IPS-18a (cell line): ENCODE results near the gene VMP1.

Experiments
- H3K27ac ChIP-seq: one replicate; pipeline ENCODE4 v1.5.1; 2013; ENCODE audit warnings: low read length
- H3K27me3 ChIP-seq: one replicate; pipeline ENCODE4 v1.6.1; 2013; ENCODE audit warnings: mild to moderate bottlenecking, low read length; ENCODE audit not compliant: control insufficient read depth, insufficient read depth
- H3K36me3 ChIP-seq: one replicate; pipeline ENCODE4 v1.6.1; 2013; ENCODE audit warnings: low read depth, low read length; ENCODE audit not compliant: control insufficient read depth
- H3K4me1 ChIP-seq: one replicate; pipeline ENCODE4 v1.6.1; 2013; ENCODE audit warnings: low read depth, low read length; ENCODE audit not compliant: control insufficient read depth
- H3K4me3 ChIP-seq: one replicate; pipeline ENCODE4 v1.5.1; 2013; ENCODE audit warnings: low read length
- H3K9ac ChIP-seq: one replicate; pipeline ENCODE4 v1.6.1; 2013; ENCODE audit warnings: mild to moderate bottlenecking, low read length, moderate library complexity
- H3K9me3 ChIP-seq: one replicate; pipeline ENCODE4 v1.6.1; 2013; ENCODE audit warnings: low read depth, low read length; ENCODE audit not compliant: control insufficient read depth

Gene VMP1

GRCh38 chr17:59688008-59688407 lies 19.4 kb upstream of the VMP1 start:
- Histone ChIP-seq H3K9ac (no peak overlapping the region), H3K36me3 (peaks cover 86% of the 10 kb centered on the region), H3K27ac (no peak overlapping the region), H3K9me3 (no peaks in the 10 kb centered on the region), H3K27me3 (no peaks in the 10 kb centered on the region), H3K4me1 (no peaks in the 10 kb centered on the region), H3K4me3 (no peak overlapping the region)

DNA sequence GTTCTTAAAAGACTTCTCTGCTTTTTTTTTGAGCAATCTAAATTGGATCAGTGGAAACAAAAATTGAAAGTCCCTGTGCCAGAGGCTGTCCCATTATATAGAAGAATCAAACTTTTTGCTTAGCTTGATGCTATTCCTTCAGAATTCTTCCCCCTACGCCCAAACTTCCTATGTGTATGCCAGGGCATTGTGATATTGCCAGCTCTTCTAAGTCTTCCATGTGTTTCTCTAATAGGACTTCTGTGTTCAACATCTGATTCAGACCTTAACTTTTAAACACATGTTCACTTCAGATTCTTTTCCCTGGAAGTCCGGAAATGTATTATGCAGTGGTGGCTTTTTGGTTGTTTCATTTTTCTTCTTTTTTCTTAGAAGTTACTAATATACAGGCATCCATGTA lies 19.0 kb upstream of the VMP1 start:
- H3K9me3 ChIP-seq: no peaks in the 10 kb centered on the region
- H3K9ac ChIP-seq: no peak overlapping the region
- no peak overlapping the region for H3K4me3 ChIP-seq
- H3K4me1 ChIP-seq: no peaks in the 10 kb centered on the region
- H3K36me3 ChIP-seq: peaks cover 85% of the 10 kb centered on the region
- no peak overlapping the region for H3K27ac ChIP-seq
- no peaks in the 10 kb centered on the region for H3K27me3 ChIP-seq

- H3K4me3 ChIP-seq: no peak overlapping the region
- no peak overlapping the region for H3K9ac ChIP-seq
- no peaks in the 10 kb centered on the region for H3K27me3 ChIP-seq
- H3K9me3 ChIP-seq: no peaks in the 10 kb centered on the region
- H3K36me3 ChIP-seq: peaks cover 87% of the 10 kb centered on the region
- H3K27ac ChIP-seq: no peak overlapping the region
- H3K4me1 ChIP-seq: no peaks in the 10 kb centered on the region
These were observed 13.9 kb upstream of the VMP1 start for GRCh38 chr17:59693582-59693981.

DNA sequence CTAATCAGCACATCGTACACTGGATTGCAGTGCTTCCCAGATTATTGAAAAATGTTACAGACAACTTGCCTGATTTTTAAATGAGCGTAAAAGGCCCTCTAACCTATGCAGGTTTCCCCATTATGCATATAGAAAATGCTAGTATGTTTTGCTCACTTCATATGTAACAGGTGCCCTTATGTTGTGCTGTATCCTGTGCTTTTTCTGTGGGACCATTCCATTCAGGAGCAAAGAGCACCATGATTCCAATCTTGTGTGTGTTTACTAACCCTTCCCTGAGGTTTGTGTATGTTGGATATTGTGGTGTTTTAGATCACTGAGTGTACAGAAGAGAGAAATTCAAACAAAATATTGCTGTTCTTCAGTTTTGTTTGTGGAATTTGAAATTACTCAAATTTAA lies 13.1 kb upstream of the VMP1 start:
- Histone ChIP-seq H3K9ac (no peak overlapping the region), H3K9me3 (no peaks in the 10 kb centered on the region), H3K4me1 (no peaks in the 10 kb centered on the region), H3K27ac (no peak overlapping the region), H3K36me3 (peaks cover 87% of the 10 kb centered on the region), H3K4me3 (no peak overlapping the region), H3K27me3 (no peaks in the 10 kb centered on the region)

- Histone ChIP-seq H3K4me3 (no peak overlapping the region), H3K36me3 (peaks cover 86% of the 10 kb centered on the region), H3K9ac (no peak overlapping the region), H3K9me3 (no peaks in the 10 kb centered on the region), H3K27me3 (no peaks in the 10 kb centered on the region), H3K4me1 (no peaks in the 10 kb centered on the region), H3K27ac (no peak overlapping the region)
These were observed 11.3 kb upstream of the VMP1 start for GRCh38 chr17:59695945-59696681.

DNA sequence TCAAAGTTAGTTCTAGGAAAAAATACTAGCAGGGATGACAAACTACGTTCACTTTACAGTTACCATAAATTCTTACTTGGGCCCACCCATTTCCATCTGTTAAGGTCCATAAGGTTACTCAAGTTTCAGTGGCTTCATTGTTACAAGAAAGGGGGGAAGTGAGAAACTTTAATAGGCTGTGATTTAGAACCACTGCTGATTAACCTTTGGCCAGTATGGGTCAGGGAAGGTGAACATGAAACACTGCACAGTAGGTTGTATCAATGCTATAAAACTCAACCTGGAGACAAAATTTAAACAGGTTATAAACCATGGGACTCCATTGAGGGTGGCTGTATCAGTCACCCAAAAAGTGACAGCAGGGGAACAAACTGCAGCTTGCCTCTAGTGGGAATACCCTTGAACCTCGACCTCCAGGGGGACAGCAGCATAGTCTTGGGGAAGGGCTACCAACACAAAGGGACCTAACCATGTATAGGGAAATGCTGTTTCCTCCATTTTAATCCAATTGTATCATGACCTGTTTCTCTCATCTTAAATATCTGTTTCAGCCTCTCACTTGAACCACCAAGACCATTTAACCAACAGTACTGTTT lies 10.7 kb upstream of the VMP1 start:
- Histone ChIP-seq H3K27me3 (no peaks in the 10 kb centered on the region), H3K4me1 (no peaks in the 10 kb centered on the region), H3K27ac (no peak overlapping the region), H3K4me3 (no peak overlapping the region), H3K9ac (no peak overlapping the region), H3K9me3 (no peaks in the 10 kb centered on the region), H3K36me3 (peaks cover 82% of the 10 kb centered on the region)

DNA sequence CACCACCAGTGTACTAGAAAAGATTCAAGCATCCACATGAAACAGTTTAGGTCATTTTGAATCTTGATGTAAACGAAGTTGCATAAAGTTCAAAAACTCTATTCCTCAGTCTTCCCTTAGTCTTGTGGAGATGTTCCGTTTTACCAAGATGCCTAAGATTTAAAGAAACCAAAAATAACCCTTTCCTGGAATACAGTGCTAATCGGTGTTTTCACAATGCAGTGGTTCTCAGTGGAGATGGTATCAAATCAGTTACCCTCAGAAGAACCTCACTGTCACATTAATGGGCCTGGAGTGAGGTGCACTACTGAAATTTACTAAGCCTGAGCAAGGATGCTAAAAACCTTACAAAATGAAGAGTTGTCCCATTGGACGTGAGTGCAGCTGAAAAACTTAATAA lies 9.3 kb upstream of the VMP1 start:
- Histone ChIP-seq H3K9me3 (no peaks in the 10 kb centered on the region), H3K9ac (no peak overlapping the region), H3K27me3 (no peaks in the 10 kb centered on the region), H3K4me3 (no peak overlapping the region), H3K36me3 (peaks cover 77% of the 10 kb centered on the region), H3K27ac (no peak overlapping the region), H3K4me1 (no peaks in the 10 kb centered on the region)

- no peaks in the 10 kb centered on the region for H3K27me3 ChIP-seq
- no peaks in the 10 kb centered on the region for H3K9me3 ChIP-seq
- no peak overlapping the region for H3K4me3 ChIP-seq
- no peak overlapping the region for H3K27ac ChIP-seq
- peaks cover 67% of the 10 kb centered on the region for H3K36me3 ChIP-seq
- no peaks in the 10 kb centered on the region for H3K4me1 ChIP-seq
- H3K9ac ChIP-seq: no peak overlapping the region
These were observed 8.2 kb upstream of the VMP1 start for GRCh38 chr17:59699218-59699617.

DNA sequence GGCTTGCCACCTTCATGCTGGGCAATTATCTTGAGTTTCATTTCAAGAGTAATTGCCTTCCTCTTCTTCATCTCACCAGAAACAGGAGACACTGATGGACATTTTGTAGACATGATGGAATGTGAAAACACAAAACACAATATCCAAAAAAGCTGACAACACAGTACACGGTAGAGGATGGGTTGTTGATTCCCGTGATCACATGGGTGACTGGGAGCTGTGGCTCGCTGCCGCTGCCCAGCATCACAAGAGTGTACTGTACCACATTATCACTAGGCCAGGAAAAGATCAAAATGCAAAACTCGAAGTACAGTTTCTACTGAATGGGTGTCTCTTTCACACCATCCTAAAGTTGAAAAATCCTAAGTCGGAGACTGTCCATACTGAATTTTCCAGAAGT lies 7.7 kb upstream of the VMP1 start:
- Histone ChIP-seq H3K4me3 (no peak overlapping the region), H3K27me3 (no peaks in the 10 kb centered on the region), H3K36me3 (peaks cover 61% of the 10 kb centered on the region), H3K9me3 (no peaks in the 10 kb centered on the region), H3K9ac (no peak overlapping the region), H3K27ac (no peak overlapping the region), H3K4me1 (no peaks in the 10 kb centered on the region)

DNA sequence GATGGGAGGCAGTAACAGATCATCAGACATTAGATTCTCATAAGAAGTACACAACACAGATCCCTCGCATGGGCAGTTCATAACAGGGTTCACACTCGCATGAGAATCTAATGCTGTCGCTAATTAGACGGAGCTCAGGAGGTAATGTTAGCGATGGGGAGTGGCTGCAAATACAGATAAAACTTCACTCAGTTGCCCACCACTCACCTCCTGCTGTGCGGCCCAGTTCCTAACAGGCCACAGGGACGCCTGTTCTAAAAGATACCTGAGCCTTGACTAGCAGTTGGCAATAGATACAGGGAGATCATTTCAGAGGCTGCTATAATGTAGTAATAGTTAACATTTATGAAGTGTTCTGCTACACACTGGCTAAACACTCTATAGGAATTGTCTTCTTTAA lies 5.2 kb upstream of the VMP1 start:
- H3K36me3 ChIP-seq: peaks cover 37% of the 10 kb centered on the region
- H3K4me3 ChIP-seq: no peak overlapping the region
- no peaks in the 10 kb centered on the region for H3K9me3 ChIP-seq
- no peak overlapping the region for H3K9ac ChIP-seq
- H3K27ac ChIP-seq: no peak overlapping the region
- peaks cover 4% of the 10 kb centered on the region for H3K4me1 ChIP-seq
- H3K27me3 ChIP-seq: no peaks in the 10 kb centered on the region

DNA sequence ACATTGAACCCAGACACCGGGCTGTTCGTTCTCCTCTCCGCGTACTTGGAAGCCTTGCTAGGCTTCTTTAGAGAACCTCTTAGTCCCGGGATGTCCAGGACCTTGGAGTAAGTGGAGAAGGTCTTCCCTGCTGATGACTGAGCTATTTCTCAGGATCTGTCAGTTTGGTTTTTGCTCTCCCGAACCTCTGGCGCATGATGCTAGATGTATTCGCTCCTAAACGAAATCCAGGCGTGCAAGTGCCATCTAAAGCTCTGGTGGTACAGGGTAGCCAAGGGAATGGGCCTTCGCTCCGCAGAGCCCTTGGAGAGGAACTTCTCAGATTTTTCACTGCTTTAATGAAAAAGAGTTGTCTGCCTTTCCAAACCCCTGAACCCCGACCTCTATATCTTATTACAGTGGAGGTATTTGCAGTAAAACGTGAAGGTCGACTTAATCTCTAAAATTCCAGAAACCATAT lies 547 bp downstream of the VMP1 start:
- no peaks in the 10 kb centered on the region for H3K36me3 ChIP-seq
- peak overlapping the region; percentile 4 for H3K27ac ChIP-seq
- peak overlapping the region; percentile 94 for H3K4me3 ChIP-seq
- H3K4me1 ChIP-seq: peaks cover 9% of the 10 kb centered on the region
- H3K27me3 ChIP-seq: no peaks in the 10 kb centered on the region
- H3K9ac ChIP-seq: peak overlapping the region; percentile 72
- H3K9me3 ChIP-seq: no peaks in the 10 kb centered on the region

DNA sequence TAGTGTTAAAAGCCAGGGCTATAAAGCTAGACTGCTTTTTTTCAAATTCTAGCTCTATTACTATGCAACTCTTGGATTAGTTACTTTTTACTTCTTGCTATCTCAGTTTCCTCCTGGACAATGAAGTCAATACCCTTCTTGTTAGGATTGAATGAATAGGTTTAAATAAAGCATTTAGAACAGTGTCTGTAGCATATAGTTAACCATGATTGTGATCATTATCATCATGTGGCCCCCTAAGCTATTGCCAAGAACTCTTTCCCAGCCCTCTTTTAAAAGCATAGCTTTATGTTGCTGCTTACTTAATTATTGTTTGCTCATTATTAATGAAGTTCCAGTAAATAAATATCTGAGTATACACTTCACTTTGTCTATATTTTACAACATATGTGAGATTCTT lies 4.5 kb downstream of the VMP1 start:
- no peak overlapping the region for H3K27ac ChIP-seq
- H3K4me3 ChIP-seq: no peak overlapping the region
- no peaks in the 10 kb centered on the region for H3K36me3 ChIP-seq
- no peaks in the 10 kb centered on the region for H3K9me3 ChIP-seq
- peaks cover 5% of the 10 kb centered on the region for H3K4me1 ChIP-seq
- no peak overlapping the region for H3K9ac ChIP-seq
- H3K27me3 ChIP-seq: no peaks in the 10 kb centered on the region
